Colonic mucosa (tissue), 4 donors: ENCODE measurements around the gene PACC1. TPM values are rescaled to one million over a fixed set of nuclear protein-coding genes. Genes with fewer than 3 reads are reported as not detected.

Source experiments
- DNase-seq: peaks from one replicate; pipeline ENCODE4 v3.0.0-alpha.2; 2020
- H3K27ac ChIP-seq: fragments of 200-600 bp; one replicate; pipeline ENCODE4 v1.8.0; 2021
- H3K27me3 ChIP-seq: fragments of 200-600 bp; one replicate; pipeline ENCODE4 v1.8.0; 2021
- H3K36me3 ChIP-seq: fragments of 200-600 bp; one replicate; pipeline ENCODE4 v1.8.0; 2021
- H3K4me1 ChIP-seq: fragments of 200-600 bp; one replicate; pipeline ENCODE4 v1.8.0; 2021; ENCODE audit warnings: mild to moderate bottlenecking
- H3K4me3 ChIP-seq: fragments of 200-600 bp; one replicate; pipeline ENCODE4 v1.8.0; 2021
- H3K9ac ChIP-seq, 2 donors: one replicate each; pipeline ENCODE4 v1.7.0; 2013; ENCODE audit warnings: control low read depth in 2 of 2, low read depth in 2 of 2, low read length in 2 of 2
- H3K9me3 ChIP-seq: fragments of 200-600 bp; one replicate; pipeline ENCODE4 v1.8.0; 2021
- CTCF ChIP-seq: fragments of 200-600 bp; IDR thresholded peaks from one replicate; pipeline ENCODE4 v1.8.0; 2022; ENCODE audit warnings: antibody characterized with exemption, mild to moderate bottlenecking
- intact Hi-C: fragments of 100-400 bp; cut with DNase I; formaldehyde crosslinking; loops from one replicate; pipeline ENCODE4 v1.14.1; 2022
- total RNA-seq, 2 donors: library from RNA; stranded (reverse); fragmentation: NEBNext Ultra II Directional in 1 of 2; extraction: Animal tissue kit (Norgen Biotek cat#: 25700) in 1 of 2; gene quantifications; one replicate each; pipeline ENCODE4 v1.2.1, GENCODE V29; 2021
- donor health status: healthy.
- donor health status: DM: no; HTN: no; CAD: no.
- donor health status: DM: no; HTN: no; CAD: no.

Gene PACC1
- total RNA-seq = 1 to 10 TPM; 2.6 to 3.1 TPM

- no peak for TF ChIP-seq CTCF
- H3K9me3 ChIP-seq = no peaks in the 10 kb centered on the region
- peak; percentile 91 for DNase-seq
- H3K9ac ChIP-seq = peak within 1 kb of the TSS; percentile 55 to 80
- intact Hi-C loops = no loop called here
- peak within 1 kb of the TSS; percentile 47 for H3K27ac ChIP-seq
- no peaks in the 10 kb centered on the region for H3K4me1 ChIP-seq
- no peaks in the 10 kb centered on the region for H3K36me3 ChIP-seq
- peak within 1 kb of the TSS; percentile 98 for H3K4me3 ChIP-seq
- H3K27me3 ChIP-seq = no peaks in the 10 kb centered on the region
Observed at GRCh38 chr1:212414328-212415106, at the start of gene PACC1. Gene PACC1, minus strand, starts transcription at chr1:212414886. Its CDS starts 129 bp downstream, at chr1:212414757.

GRCh38 chr1:212463565-212464285 is 49.0 kb upstream of the PACC1 start:
- Histone ChIP-seq H3K9me3 (no peaks in the 10 kb centered on the region), H3K27me3 (no peaks in the 10 kb centered on the region), H3K4me3 (no peak overlapping the region), H3K27ac (no peak overlapping the region), H3K9ac (no peak overlapping the region), H3K36me3 (no peaks in the 10 kb centered on the region), H3K4me1 (no peaks in the 10 kb centered on the region)
- intact Hi-C loops = no loop called here
- DNase-seq = no peak
- TF ChIP-seq CTCF = no peak

- no peaks in the 10 kb centered on the region for H3K36me3 ChIP-seq
- no peak overlapping the region for H3K9ac ChIP-seq
- no peaks in the 10 kb centered on the region for H3K27me3 ChIP-seq
- no peaks in the 10 kb centered on the region for H3K4me1 ChIP-seq
- intact Hi-C loops = no loop called here
- no peak overlapping the region for H3K27ac ChIP-seq
- no peak for DNase-seq
- H3K9me3 ChIP-seq = no peaks in the 10 kb centered on the region
- no peak for TF ChIP-seq CTCF
- H3K4me3 ChIP-seq = no peak overlapping the region
Observed at GRCh38 chr1:212461916-212462660, 47.4 kb upstream of the PACC1 start.

- H3K9me3 ChIP-seq = no peaks in the 10 kb centered on the region
- H3K36me3 ChIP-seq = no peaks in the 10 kb centered on the region
- no peak overlapping the region for H3K9ac ChIP-seq
- no peak overlapping the region for H3K4me3 ChIP-seq
- DNase-seq = no peak
- intact Hi-C loops = no loop called here
- TF ChIP-seq CTCF = no peak
- no peak overlapping the region for H3K27ac ChIP-seq
- no peaks in the 10 kb centered on the region for H3K4me1 ChIP-seq
- H3K27me3 ChIP-seq = no peaks in the 10 kb centered on the region
Observed at GRCh38 chr1:212460376-212460775, 45.7 kb upstream of the PACC1 start.

- no peak for TF ChIP-seq CTCF
- Histone ChIP-seq H3K4me1 (no peaks in the 10 kb centered on the region), H3K9me3 (no peaks in the 10 kb centered on the region), H3K4me3 (no peak overlapping the region), H3K27ac (no peak overlapping the region), H3K9ac (no peak overlapping the region), H3K27me3 (no peaks in the 10 kb centered on the region), H3K36me3 (no peaks in the 10 kb centered on the region)
- DNase-seq = no peak
- intact Hi-C loops = loop anchor here (5.0 to 10.0 kb wide), 3 partner anchors 325 to 775 kb away; no protein-coding TSS in a partner anchor
Observed at GRCh38 chr1:212459656-212460055, 45.0 kb upstream of the PACC1 start.
